Activated CD4-positive, alpha-beta T cell treated with anti-CD3 and anti-CD28 coated beads, Interleukin-2, amount 10 ng/mL, durations not matched to agents 24 days and 14 days (primary cell): Measurements from ENCODE around the gene DMRT1. TPM values are rescaled to one million over a fixed set of nuclear protein-coding genes. Genes with fewer than 3 reads are reported as not detected.
"Not testable (repeated sequence)": the region's sequence is repeated elsewhere in the genome, so short reads cannot be mapped to it uniquely, and the experiment has no call there.

Experiments
- DNase-seq: peaks from one replicate; pipeline ENCODE4 v3.0.0; 2022
- H3K27ac Mint-ChIP-seq: one replicate; pipeline ENCODE4 v1.8.0; 2022; ENCODE audit warnings: mild to moderate bottlenecking, mixed read lengths
- H3K27me3 Mint-ChIP-seq: one replicate; pipeline ENCODE4 v1.8.0; 2022; ENCODE audit warnings: mixed read lengths
- H3K36me3 Mint-ChIP-seq: one replicate; pipeline ENCODE4 v1.8.0; 2022; ENCODE audit warnings: low read depth, mild to moderate bottlenecking, mixed read lengths
- H3K4me1 Mint-ChIP-seq: one replicate; pipeline ENCODE4 v1.8.0; 2021; ENCODE audit warnings: mixed read lengths
- H3K4me3 Mint-ChIP-seq: one replicate; pipeline ENCODE4 v1.8.0; 2022; ENCODE audit warnings: mild to moderate bottlenecking, moderate library complexity, mixed read lengths
- H3K9me3 Mint-ChIP-seq: one replicate; pipeline ENCODE4 v1.8.0; 2021; ENCODE audit warnings: mixed read lengths
- intact Hi-C: fragments of 100-400 bp; cut with micrococcal nuclease; formaldehyde crosslinking; loops from one replicate; pipeline ENCODE4 v1.15.1; 2023
- total RNA-seq: library from RNA; stranded (reverse); gene quantifications from 2 replicates; pipeline ENCODE4 v1.2.3, GENCODE V29; 2022

Gene DMRT1
- total RNA-seq, 1 donor from 2014 or later = not detected

GRCh38 chr9:882416-882924, 41.0 kb downstream of the DMRT1 start:
- H3K4me3 Mint-ChIP-seq = no peak overlapping the region

GRCh38 chr9:883011-883410, 41.5 kb downstream of the DMRT1 start:
- H3K36me3 Mint-ChIP-seq = no peaks in the 10 kb centered on the region
- no peaks in the 10 kb centered on the region for H3K9me3 Mint-ChIP-seq
- H3K4me3 Mint-ChIP-seq = no peak overlapping the region
- peaks cover 7% of the 10 kb centered on the region for H3K4me1 Mint-ChIP-seq
- no peak overlapping the region for H3K27ac Mint-ChIP-seq
- intact Hi-C loops = no loop called here
- DNase-seq = no peak
- peaks cover 16% of the 10 kb centered on the region for H3K27me3 Mint-ChIP-seq

More at GRCh38 chr9:882416-882924, 41.0 kb downstream of the DMRT1 start:
- intact Hi-C loops = no loop called here
- Mint-ChIP-seq H3K27me3 (peaks cover 18% of the 10 kb centered on the region), H3K4me1 (peaks cover 7% of the 10 kb centered on the region), H3K27ac (no peak overlapping the region), H3K36me3 (no peaks in the 10 kb centered on the region), H3K9me3 (no peaks in the 10 kb centered on the region)
- no peak for DNase-seq

- intact Hi-C loops = no loop called here
- no peaks in the 10 kb centered on the region for H3K9me3 Mint-ChIP-seq
- H3K27me3 Mint-ChIP-seq = peaks cover 2% of the 10 kb centered on the region
- no peak overlapping the region for H3K4me3 Mint-ChIP-seq
- no peaks in the 10 kb centered on the region for H3K36me3 Mint-ChIP-seq
- no peaks in the 10 kb centered on the region for H3K4me1 Mint-ChIP-seq
- DNase-seq = no peak
- no peak overlapping the region for H3K27ac Mint-ChIP-seq
Measured at GRCh38 chr9:886886-887285, 45.4 kb downstream of the DMRT1 start.

- Mint-ChIP-seq H3K4me3 (no peak overlapping the region), H3K36me3 (no peaks in the 10 kb centered on the region), H3K4me1 (peaks cover 7% of the 10 kb centered on the region), H3K9me3 (no peaks in the 10 kb centered on the region), H3K27ac (no peak overlapping the region), H3K27me3 (peaks cover 6% of the 10 kb centered on the region)
- DNase-seq = no peak
- intact Hi-C loops = loop anchor here (5.0 kb wide), 2 partner anchors 75 to 280 kb away; no protein-coding TSS in a partner anchor
Measured at GRCh38 chr9:892123-892522, 50.6 kb downstream of the DMRT1 start.

DNA sequence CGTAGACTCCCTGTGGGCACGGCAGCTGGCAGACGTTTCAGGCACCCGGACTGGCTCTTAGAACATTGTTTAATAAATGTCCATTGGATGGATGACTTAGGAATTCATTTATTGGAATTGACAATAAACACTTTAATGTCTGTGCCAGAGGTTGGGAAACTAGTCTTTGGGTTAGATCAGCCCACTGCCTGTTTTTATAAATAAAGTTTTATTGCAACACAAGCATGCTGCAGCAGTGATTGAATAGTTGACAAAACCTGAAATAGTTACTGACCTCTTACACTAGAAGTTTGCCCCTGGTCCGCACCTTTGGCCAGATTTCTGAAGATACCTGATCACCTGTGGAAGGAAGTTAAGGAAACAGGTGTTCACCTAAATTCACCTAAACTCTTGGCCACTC, 51.6 kb downstream of the DMRT1 start:
- peaks cover 9% of the 10 kb centered on the region for H3K27me3 Mint-ChIP-seq
- H3K27ac Mint-ChIP-seq = no peak overlapping the region
- intact Hi-C loops = loop anchor here (5.0 kb wide), 2 partner anchors 74 to 281 kb away; no protein-coding TSS in a partner anchor
- peaks cover 7% of the 10 kb centered on the region for H3K4me1 Mint-ChIP-seq
- no peak overlapping the region for H3K4me3 Mint-ChIP-seq
- H3K9me3 Mint-ChIP-seq = no peaks in the 10 kb centered on the region
- H3K36me3 Mint-ChIP-seq = no peaks in the 10 kb centered on the region
- no peak for DNase-seq

DNA sequence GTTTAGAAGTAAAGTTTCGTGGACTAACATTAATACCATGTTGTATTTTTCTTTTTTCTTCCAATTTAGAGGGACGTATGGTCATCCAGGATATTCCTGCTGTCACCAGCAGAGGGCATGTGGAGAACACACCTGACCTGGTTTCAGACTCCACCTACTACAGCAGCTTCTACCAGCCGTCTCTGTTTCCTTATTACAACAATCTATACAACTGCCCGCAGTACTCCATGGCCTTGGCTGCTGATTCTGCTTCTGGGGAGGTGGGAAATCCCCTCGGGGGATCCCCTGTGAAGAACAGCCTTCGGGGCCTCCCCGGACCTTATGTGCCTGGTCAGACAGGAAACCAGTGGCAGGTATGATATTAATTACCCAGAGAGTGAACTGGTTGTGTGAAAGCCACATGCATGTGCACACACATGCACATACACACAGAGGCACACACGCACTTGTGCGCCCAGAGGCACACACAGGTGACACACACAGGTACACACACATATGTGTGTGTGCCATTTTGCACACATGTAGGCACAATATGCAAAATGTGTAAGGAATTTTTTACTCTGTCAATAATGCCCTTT, 52.4 kb downstream of the DMRT1 start:
- Mint-ChIP-seq H3K4me1 (peaks cover 7% of the 10 kb centered on the region), H3K9me3 (no peaks in the 10 kb centered on the region), H3K4me3 (no peak overlapping the region), H3K27me3 (peaks cover 15% of the 10 kb centered on the region), H3K36me3 (no peaks in the 10 kb centered on the region), H3K27ac (no peak overlapping the region)
- DNase-seq = peak; percentile 83
- intact Hi-C loops = loop anchor here (1.0 to 5.0 kb wide), 3 partner anchors 73 to 282 kb away; no protein-coding TSS in a partner anchor

DNA sequence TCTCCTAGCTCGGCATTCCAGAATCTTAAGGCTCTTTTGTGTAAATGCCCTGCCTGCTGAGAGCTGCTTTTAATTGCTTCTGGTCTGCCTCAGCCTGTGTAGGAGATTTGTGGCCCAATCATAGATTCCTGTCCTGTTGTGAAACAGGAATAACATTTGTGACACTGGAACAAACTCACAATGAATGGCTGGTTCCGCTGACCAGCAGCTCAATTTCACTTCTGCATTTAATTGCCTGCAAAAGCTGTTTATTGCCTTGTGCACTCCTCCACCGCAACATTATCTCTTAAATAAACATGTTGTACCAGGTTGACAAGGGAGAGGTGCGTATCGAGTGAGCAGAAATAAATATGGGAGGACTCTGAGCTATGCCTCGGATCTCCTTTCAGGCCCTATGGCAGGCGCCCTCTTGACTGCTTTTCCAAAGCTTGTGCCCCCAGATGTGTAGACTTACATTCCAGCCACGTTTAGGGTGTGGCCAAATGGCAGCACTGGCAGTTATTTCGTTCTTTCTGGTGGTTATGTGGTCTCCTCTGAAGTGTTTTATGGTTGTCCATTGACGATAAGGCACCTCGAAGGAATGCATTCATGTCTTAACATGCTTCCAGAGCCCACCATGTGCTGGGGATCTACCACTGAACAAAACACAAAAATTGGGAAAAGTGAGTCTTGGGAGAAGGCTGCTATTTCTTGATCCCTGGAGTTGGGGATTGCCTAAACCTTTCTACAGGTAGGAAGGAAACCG, 58.1 kb downstream of the DMRT1 start:
- peaks cover 25% of the 10 kb centered on the region for H3K27me3 Mint-ChIP-seq
- intact Hi-C loops = no loop called here
- H3K36me3 Mint-ChIP-seq = no peaks in the 10 kb centered on the region
- no peaks in the 10 kb centered on the region for H3K4me1 Mint-ChIP-seq
- no peaks in the 10 kb centered on the region for H3K9me3 Mint-ChIP-seq
- H3K27ac Mint-ChIP-seq = no peak overlapping the region
- DNase-seq = no peak
- H3K4me3 Mint-ChIP-seq = no peak overlapping the region

- no peak overlapping the region for H3K27ac Mint-ChIP-seq
- peaks cover 36% of the 10 kb centered on the region for H3K27me3 Mint-ChIP-seq
Measured at GRCh38 chr9:903886-904285, 62.4 kb downstream of the DMRT1 start.

DNA sequence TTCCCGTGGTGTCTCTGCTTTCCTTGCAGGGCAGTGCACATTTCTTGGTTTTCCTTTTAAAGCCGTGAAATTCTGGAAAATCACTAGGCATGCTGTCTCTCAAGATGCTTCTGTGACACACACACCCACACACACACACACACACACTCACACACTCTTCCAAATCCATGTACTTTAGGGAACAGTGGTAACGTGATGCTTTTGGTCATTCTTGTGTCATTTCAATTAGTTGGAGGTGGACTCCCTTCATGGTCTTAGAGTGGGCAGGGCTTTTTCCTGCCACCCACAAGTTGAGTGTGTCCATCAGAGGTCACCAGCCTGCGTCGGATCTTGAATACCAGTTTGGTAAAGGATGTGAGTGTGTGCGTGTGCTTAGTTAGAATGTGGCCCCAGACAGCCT, 64.4 kb downstream of the DMRT1 start:
- no peaks in the 10 kb centered on the region for H3K36me3 Mint-ChIP-seq
- DNase-seq = no peak
- H3K27ac Mint-ChIP-seq = no peak overlapping the region
- H3K9me3 Mint-ChIP-seq = no peaks in the 10 kb centered on the region
- H3K27me3 Mint-ChIP-seq = peaks cover 38% of the 10 kb centered on the region
- no peaks in the 10 kb centered on the region for H3K4me1 Mint-ChIP-seq
- intact Hi-C loops = no loop called here
- no peak overlapping the region for H3K4me3 Mint-ChIP-seq

More at GRCh38 chr9:903886-904285, 62.4 kb downstream of the DMRT1 start:
- Mint-ChIP-seq H3K9me3 (no peaks in the 10 kb centered on the region), H3K4me3 (no peak overlapping the region), H3K4me1 (no peaks in the 10 kb centered on the region), H3K36me3 (no peaks in the 10 kb centered on the region)
- intact Hi-C loops = no loop called here
- DNase-seq = no peak

DNA sequence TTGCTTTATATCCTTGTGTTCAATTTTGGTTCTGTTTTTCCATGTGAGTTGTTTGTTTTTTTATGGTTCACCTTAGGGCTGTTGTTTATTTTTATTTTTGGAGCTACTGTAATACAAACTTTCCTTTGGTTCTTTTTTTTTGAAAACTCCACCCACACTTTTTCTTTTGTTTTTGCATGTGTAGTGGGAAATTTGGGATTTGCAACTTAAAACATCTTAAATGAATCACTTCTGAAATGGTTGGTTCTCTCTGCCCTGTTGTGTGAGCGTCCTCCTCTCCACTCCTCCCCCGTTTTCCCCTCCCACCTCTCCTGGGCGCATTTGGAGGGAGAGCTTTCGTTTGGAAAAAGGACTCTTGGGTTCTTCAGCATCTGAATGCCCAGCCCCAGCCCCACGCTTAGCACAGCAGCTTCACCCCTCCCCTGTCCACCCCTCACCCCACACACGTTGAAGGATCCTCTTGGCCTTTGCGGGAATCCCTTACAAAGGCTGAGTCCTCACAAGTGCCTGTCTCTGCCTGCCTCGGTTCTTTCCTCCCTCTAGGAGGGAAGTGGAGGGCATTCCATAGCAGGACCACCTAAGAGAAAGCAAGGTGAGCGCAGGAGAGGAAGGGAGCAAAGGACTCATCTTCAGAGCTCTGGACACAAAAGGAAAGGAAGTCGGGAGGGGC, 67.2 kb downstream of the DMRT1 start:
- no peaks in the 10 kb centered on the region for H3K9me3 Mint-ChIP-seq

DNA sequence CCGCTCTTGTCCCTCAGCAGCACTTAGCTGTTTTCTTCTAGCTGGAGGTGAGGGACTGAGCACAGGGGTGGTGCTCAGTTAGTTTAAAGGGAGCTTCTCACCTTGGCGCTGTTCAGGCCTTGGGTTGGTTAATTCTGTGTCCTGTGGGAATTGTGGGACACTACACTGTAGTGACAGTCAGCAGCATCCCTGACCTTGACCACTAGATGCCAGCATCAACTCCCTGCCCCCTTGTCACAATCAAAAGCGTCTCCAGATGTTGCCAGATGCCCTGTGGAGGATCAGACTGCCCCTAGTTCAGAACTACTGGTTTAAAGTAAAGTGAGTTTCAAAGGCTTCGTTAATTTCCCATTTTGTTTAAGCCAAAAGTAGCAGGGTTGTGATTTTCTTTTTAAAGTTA, 69.5 kb downstream of the DMRT1 start:
- Mint-ChIP-seq H3K4me1 (no peaks in the 10 kb centered on the region), H3K27me3 (peaks cover 33% of the 10 kb centered on the region), H3K4me3 (no peak overlapping the region), H3K36me3 (no peaks in the 10 kb centered on the region), H3K9me3 (no peaks in the 10 kb centered on the region), H3K27ac (no peak overlapping the region)
- DNase-seq = no peak
- intact Hi-C loops = no loop called here

More for the DNA sequence above, 67.2 kb downstream of the DMRT1 start:
- H3K27me3 Mint-ChIP-seq = peaks cover 36% of the 10 kb centered on the region
- no peak for DNase-seq
- no peak overlapping the region for H3K4me3 Mint-ChIP-seq
- H3K4me1 Mint-ChIP-seq = no peaks in the 10 kb centered on the region
- H3K36me3 Mint-ChIP-seq = no peaks in the 10 kb centered on the region
- no peak overlapping the region for H3K27ac Mint-ChIP-seq
- intact Hi-C loops = no loop called here

DNA sequence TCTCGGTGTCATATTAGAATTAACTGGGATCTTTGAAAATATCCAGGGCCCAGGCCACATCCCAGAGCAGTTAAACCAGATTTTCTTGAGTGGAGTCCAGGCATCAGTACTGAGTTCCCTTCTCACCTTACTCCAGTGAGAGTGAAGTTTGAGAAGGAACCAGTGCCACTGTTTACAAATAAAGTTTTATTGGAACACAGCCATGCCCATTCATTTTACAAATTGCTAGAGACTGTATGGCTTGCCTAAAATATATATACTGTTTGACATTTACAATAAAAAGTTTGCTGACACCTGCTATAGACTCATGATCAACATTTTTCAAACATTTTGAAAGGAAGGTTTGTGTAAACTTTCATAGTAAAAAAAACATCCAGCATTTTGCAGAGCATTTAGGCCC, 71.3 kb downstream of the DMRT1 start:
- Mint-ChIP-seq H3K27ac (no peak overlapping the region), H3K4me1 (no peaks in the 10 kb centered on the region), H3K4me3 (no peak overlapping the region), H3K27me3 (peaks cover 24% of the 10 kb centered on the region), H3K36me3 (no peaks in the 10 kb centered on the region), H3K9me3 (no peaks in the 10 kb centered on the region)
- DNase-seq = no peak
- intact Hi-C loops = no loop called here

DNA sequence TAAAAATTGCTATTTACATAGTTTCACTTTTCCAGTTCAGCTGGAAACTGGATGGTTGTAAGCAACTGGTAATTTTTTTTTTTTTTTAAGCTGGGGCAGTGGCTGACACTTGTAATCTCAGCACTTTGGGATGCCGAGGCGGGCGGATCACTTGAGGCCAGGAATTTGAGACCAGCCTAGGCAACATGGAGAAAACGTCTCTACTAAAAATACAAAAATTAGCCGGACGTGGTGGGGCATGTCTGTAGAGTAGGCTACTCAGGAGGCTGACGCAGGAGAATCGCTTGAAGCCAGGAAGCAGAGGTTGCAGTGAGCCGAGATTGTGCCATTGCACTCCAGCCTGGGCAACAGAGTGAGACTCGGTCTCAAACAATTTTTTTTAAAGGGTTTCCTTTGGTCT, 72.0 kb downstream of the DMRT1 start:
- H3K27ac Mint-ChIP-seq, intact Hi-C loops, DNase-seq, H3K4me3 Mint-ChIP-seq, H3K9me3 Mint-ChIP-seq, H3K4me1 Mint-ChIP-seq, H3K36me3 Mint-ChIP-seq: not testable (repeated sequence)
- H3K27me3 Mint-ChIP-seq = peaks cover 19% of the 10 kb centered on the region

DNA sequence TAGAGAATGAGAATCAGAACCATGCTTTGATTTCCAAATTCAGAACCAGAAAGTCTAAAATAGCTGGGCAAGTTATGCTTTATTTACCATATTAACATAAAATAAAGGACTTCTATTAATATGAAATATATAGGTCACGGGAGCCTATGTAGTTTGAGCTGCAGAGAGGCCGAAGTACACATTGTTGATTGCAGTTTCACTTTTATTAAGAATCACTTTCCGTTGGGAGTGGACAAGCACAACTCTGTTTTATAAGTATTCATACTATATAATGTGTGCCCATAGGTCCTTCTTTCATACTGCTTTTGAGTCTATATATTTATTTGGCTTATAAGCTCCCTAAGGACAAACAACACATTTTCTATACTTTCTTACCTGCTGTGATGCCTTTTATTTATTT, 76.2 kb downstream of the DMRT1 start:
- Mint-ChIP-seq H3K27ac (no peak overlapping the region), H3K36me3 (no peaks in the 10 kb centered on the region), H3K4me3 (no peak overlapping the region), H3K9me3 (no peaks in the 10 kb centered on the region), H3K27me3 (no peaks in the 10 kb centered on the region), H3K4me1 (no peaks in the 10 kb centered on the region)
- intact Hi-C loops = no loop called here
- DNase-seq = no peak
